GM12873 (cell line): ENCODE data around the gene TAS1R2.

Source experiments
- CTCF ChIP-seq: IDR thresholded peaks from 2 replicates; pipeline ENCODE4 v1.5.1; 2012; ENCODE audit warnings: low read depth, mild to moderate bottlenecking, moderate library complexity, low read length, control low read depth; ENCODE audit not compliant: insufficient read depth; ENCODE audit errors: missing control alignments

The TAS1R2 gene

DNA sequence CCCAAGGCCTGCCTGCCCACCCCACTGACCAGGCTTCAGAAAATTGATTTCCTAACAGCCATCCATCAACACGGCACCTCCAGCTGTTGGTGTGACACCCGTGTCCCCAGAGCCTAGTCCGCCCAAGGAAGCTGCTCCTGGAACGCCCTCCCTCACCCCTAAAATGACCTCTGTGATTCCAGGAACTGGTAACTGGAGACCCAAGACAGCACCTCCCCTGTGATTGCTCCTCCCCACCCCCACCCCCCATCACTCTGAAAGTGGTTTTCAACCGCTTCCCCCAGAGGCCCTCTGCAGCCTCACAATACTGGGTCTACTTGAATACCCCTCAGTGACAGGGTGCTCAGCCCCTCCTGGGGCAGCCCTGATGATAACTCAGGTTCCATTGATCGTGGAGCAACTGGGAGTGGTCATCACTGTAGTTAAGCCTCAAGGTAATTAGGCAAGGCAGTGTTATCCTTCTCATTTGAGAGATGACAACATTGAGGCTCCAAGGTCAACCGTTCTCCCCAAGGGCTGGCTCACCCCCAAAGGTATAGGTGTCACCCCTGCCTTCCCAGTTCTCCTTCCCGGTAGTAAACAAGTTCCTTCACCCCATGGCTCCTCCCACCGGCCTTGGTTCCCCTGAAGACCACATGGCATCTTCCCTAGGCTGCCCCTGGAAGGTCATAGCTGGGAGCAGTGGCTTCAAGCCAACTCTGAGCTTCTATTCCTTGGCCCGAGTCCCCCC is 52.0 kb downstream of the TAS1R2 start:
- no peak for TF ChIP-seq CTCF

DNA sequence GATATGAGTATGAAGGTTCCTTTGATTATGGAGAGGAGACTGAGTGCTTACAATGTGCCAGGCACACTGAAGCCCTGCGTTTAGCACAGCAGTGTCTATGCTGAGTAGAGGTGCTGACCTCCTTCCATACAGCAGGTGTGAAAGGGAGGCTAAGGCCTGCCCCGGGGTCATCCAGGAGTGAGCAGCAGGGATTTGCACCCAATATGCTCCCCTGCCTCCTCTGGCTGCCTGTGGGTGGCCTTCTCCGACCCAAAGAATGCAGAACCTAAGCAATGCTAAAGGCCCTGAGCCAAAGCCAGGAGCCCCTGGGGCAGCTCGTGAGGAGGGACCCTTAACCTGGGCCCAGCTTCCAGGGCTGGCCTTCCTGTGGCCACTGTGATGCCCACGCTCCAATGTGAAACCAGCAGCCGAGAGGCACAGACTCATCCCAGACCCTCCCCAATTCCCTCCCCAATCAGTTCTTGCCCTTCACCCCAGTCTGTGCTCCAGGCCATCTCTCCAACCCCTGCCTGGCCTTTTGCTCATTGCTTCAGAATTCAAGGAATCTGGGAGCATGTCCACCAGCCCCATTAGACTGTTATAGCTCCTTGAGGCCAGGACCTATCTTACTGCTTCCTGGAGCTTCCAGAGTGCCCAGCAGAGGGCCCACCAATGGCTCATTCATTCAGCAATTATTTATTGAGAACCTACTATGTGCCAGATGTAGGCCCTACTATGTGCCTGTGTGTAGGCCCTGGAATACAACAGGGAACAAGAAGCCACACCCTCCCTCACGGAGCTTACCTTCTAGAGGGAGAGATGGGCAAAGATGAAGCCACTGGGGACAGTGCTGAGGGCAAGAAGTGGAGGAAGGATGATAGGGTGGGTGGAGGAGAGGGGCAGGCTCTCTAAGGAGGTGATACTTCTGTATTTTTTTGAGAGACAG is 53.3 kb downstream of the TAS1R2 start:
- TF ChIP-seq CTCF, result no peak

DNA sequence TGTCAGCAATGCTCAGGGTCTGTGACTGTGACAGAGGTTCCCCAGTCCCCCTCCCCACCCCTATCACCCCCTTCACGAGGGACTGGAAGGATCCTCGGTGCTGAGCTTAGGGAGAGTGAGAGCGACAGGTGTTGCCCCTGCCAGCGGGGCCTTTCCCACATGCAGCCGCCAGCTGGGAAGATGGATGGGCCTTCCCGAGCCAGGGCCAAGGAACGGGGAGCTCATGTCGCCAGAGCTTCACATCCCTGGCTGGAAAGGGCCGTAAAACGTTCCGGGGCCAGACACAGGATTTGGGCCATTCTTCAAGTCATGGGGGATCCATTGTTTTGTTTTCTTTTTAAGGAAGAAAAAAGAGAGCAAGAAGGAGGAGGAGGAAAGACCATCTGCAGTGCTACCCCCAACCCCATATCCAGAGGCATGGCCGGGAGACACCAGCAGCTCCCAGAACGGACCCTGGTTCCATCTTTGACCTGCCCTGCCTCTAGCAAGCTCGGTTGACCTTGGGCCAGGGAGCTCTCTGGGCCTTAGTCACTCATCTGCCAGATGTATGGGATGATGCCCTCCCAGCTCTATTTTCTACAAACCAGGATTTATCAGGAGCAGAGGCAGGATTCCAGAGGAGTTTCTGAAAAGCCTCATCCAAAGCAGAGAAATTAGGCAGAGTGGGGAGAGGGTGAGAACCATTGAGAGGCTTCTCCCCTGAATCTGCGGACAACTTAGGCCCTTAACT is 54.1 kb downstream of the TAS1R2 start:
- no peak for TF ChIP-seq CTCF

- no peak for TF ChIP-seq CTCF
Observed at GRCh38 chr1:18803851-18804250, 55.6 kb downstream of the TAS1R2 start.

GRCh38 chr1:18803151-18803791 is 56.2 kb downstream of the TAS1R2 start:
- no peak for TF ChIP-seq CTCF

DNA sequence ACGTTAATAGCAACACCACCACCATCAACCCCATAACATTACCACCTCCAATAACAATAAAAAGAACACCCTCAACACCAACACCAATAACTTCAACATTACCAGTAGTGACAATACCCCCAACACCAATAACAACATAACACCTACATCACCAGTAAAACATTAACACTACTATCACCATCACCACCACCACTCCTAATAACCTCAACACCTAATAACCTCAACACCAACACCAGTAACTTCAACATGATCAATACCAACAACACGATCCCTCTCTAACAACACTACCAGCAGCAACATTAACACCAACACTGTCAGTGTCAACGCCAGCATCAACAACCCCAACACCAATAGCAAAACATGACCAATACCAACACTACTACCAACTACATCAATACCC is 57.2 kb downstream of the TAS1R2 start:
- no peak for TF ChIP-seq CTCF
